Thyroid gland (tissue), 4 donors: ENCODE data around the gene RB1. TPM values are rescaled to one million over a fixed set of nuclear protein-coding genes. Genes with fewer than 3 reads are reported as not detected.

Experiments used
- DNase-seq, 2 donors: peaks; one replicate each; pipeline ENCODE4 v3.0.0-alpha.2; 2019
- H3K27ac ChIP-seq, 3 donors: fragments of 200-600 bp; sonication (generic); 1 replicate in 2 of 3; 2 replicates in 1 of 3; pipeline ENCODE4 v1.5.1; 2016 to 2019; ENCODE audit warnings: mild to moderate bottlenecking in 1 of 3, moderate library complexity in 1 of 3
- H3K27me3 ChIP-seq: fragments of 200-600 bp; sonication (generic); one replicate; pipeline ENCODE4 v1.5.1; 2019
- H3K36me3 ChIP-seq, 2 donors: fragments of 200-600 bp; sonication (generic); one replicate each; pipeline ENCODE4 v1.5.1; 2016 to 2019
- H3K4me1 ChIP-seq, 2 donors: fragments of 200-600 bp; sonication (generic); one replicate each; pipeline ENCODE4 v1.5.1; 2017 to 2019
- H3K4me3 ChIP-seq, 3 donors: fragments of 200-600 bp; sonication (generic); replicated peaks in 1 of 3; 1 replicate in 2 of 3; 2 replicates in 1 of 3; pipeline ENCODE4 v1.5.1; 2016; ENCODE audit warnings: mild to moderate bottlenecking in 1 of 3
- H3K9me3 ChIP-seq: fragments of 200-600 bp; sonication (generic); one replicate; pipeline ENCODE4 v1.5.1; 2017
- POLR2A ChIP-seq, 2 donors: fragments of 450-650 bp; IDR thresholded peaks; one replicate each; pipeline ENCODE4 v1.6.1; 2017; ENCODE audit warnings: antibody characterized with exemption in 2 of 2, mild to moderate bottlenecking in 2 of 2, moderate library complexity in 1 of 2
- WGBS, 2 donors: methylation state at CpG; one replicate each; pipeline ENCODE4 v1.1.5; 2017; 5-methylcytosine and 5-hydroxymethylcytosine counted together
- intact Hi-C: fragments of 100-400 bp; cut with DNase I; formaldehyde crosslinking; loops from one replicate; pipeline ENCODE4 v1.15.1; 2023
- total RNA-seq, 4 donors: library from RNA; depleted of rRNA; stranded (reverse); fragments of >200 nt; gene quantifications; one replicate each; pipeline ENCODE4 v1.2.3, GENCODE V29; 2016
- TF ChIP-seq, protein P1 (sequence below), 6 experiments: fragments of 200-600 bp in 3 of 6; fragments of 450-650 bp in 3 of 6; sonication (generic) in 3 of 6; IDR thresholded peaks; one replicate each; pipeline ENCODE4 v1.5.1; 2016 to 2019; ENCODE audit warnings: antibody characterized with exemption in 6 of 6, mild to moderate bottlenecking in 2 of 6, inconsistent platforms in 1 of 6, moderate library complexity in 1 of 6

RB1 gene
- total RNA-seq, 4 donors from 2014 or later, result 38.5 to 62.1 (median 41.8) TPM

DNA sequence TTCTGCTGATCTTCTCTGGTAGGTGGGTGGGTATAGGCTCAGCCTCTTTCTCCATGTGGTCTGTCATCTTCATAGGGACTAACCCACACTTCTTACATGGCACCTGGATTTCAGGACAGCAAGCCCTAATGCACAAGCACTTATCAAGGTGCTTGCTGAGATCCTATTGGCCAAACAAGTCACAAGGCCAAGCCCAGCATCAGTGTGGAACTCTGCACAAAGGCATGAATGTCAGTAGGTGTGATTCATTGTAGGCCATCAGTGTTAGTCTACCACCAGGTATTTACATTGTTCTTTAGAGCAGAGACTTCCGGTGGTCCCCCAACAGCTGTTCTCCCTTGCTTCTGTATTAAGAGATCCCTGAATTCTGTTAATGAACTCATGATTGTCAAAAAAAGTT lies 8.3 kb upstream of the RB1 start:
- TF ChIP-seq, protein P1, sequence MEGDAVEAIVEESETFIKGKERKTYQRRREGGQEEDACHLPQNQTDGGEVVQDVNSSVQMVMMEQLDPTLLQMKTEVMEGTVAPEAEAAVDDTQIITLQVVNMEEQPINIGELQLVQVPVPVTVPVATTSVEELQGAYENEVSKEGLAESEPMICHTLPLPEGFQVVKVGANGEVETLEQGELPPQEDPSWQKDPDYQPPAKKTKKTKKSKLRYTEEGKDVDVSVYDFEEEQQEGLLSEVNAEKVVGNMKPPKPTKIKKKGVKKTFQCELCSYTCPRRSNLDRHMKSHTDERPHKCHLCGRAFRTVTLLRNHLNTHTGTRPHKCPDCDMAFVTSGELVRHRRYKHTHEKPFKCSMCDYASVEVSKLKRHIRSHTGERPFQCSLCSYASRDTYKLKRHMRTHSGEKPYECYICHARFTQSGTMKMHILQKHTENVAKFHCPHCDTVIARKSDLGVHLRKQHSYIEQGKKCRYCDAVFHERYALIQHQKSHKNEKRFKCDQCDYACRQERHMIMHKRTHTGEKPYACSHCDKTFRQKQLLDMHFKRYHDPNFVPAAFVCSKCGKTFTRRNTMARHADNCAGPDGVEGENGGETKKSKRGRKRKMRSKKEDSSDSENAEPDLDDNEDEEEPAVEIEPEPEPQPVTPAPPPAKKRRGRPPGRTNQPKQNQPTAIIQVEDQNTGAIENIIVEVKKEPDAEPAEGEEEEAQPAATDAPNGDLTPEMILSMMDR (IDR thresholded peaks at IDR 0.05), result no peak
- TF ChIP-seq POLR2A (IDR thresholded peaks at IDR 0.05), result no peak
- Histone ChIP-seq H3K36me3 (no peaks in the 10 kb centered on the region), H3K27me3 (no peaks in the 10 kb centered on the region), H3K9me3 (no peaks in the 10 kb centered on the region), H3K27ac (no peak overlapping the region), H3K4me1 (no peaks in the 10 kb centered on the region), H3K4me3 (no peak overlapping the region)
- intact Hi-C loops, result no loop called here
- 100% methylated on average over 1 of the region's 1 CpG for WGBS, 2 donors
- no peak for DNase-seq

GRCh38 chr13:48296528-48296927 lies 7.0 kb upstream of the RB1 start:
- Histone ChIP-seq H3K27ac (no peak overlapping the region), H3K4me3 (no peak overlapping the region), H3K9me3 (no peaks in the 10 kb centered on the region), H3K36me3 (no peaks in the 10 kb centered on the region), H3K4me1 (no peaks in the 10 kb centered on the region), H3K27me3 (no peaks in the 10 kb centered on the region)
- DNase-seq, result no peak
- 66 to 70% methylated on average over 2 of the region's 2 CpGs for WGBS, 2 donors
- intact Hi-C loops, result no loop called here
- TF ChIP-seq, protein P1 (IDR thresholded peaks at IDR 0.05), result no peak

GRCh38 chr13:48297131-48297786 lies 6.3 kb upstream of the RB1 start:
- Histone ChIP-seq H3K36me3 (no peaks in the 10 kb centered on the region), H3K27ac (no peak overlapping the region), H3K4me3 (no peak overlapping the region), H3K4me1 (no peaks in the 10 kb centered on the region), H3K9me3 (no peaks in the 10 kb centered on the region), H3K27me3 (no peaks in the 10 kb centered on the region)
- intact Hi-C loops, result no loop called here
- TF ChIP-seq, protein P1 (IDR thresholded peaks at IDR 0.05), result no peak
- TF ChIP-seq POLR2A (IDR thresholded peaks at IDR 0.05), result no peak
- 78 to 81% methylated on average over 4 of the region's 4 CpGs for WGBS, 2 donors
- no peak for DNase-seq

- Histone ChIP-seq H3K9me3 (no peaks in the 10 kb centered on the region), H3K27me3 (no peaks in the 10 kb centered on the region), H3K36me3 (no peaks in the 10 kb centered on the region), H3K4me3 (no peak overlapping the region), H3K27ac (no peak overlapping the region), H3K4me1 (no peaks in the 10 kb centered on the region)
- intact Hi-C loops, result no loop called here
- WGBS, 2 donors, result 77 to 89% methylated on average over 2 of the region's 2 CpGs
- no peak for DNase-seq
- TF ChIP-seq POLR2A (IDR thresholded peaks at IDR 0.05), result no peak
- TF ChIP-seq, protein P1 (IDR thresholded peaks at IDR 0.05), result no peak
These were observed 4.0 kb upstream of the RB1 start for GRCh38 chr13:48299591-48299990.

- Histone ChIP-seq H3K27ac (peak overlapping the region; percentile 96 to 100 (median 98)), H3K36me3 (peaks cover 0 to under 1% of the 10 kb centered on the region in 2 donors), H3K27me3 (no peaks in the 10 kb centered on the region), H3K9me3 (no peaks in the 10 kb centered on the region), H3K4me3 (peak overlapping the region; percentile 82 to 98 (median 93)), H3K4me1 (peaks cover 11 to 18% of the 10 kb centered on the region in 2 donors)
- DNase-seq, result no peak
- WGBS, 2 donors, result 16 to 19% methylated on average over 12 of the region's 12 CpGs
- TF ChIP-seq, protein P1 (IDR thresholded peaks at IDR 0.05), result no peak
- no peak for TF ChIP-seq POLR2A (IDR thresholded peaks at IDR 0.05)
- intact Hi-C loops, result loop anchor here (5.0 to 10.0 kb wide), 2 partner anchors 66 to 208 kb away; partner anchors contain the start of gene MED4
These were observed 636 bp upstream of the RB1 start for GRCh38 chr13:48302871-48303358.
